K562 (cell line): ENCODE data around the gene ADGRD1. TPM values are rescaled to one million over a fixed set of nuclear protein-coding genes. Genes with fewer than 3 reads are reported as not detected.

ENCODE experiments used
- ATF4 ChIP-seq: fragments of 450-650 bp; formaldehyde crosslinking; IDR thresholded peaks from 2 replicates; pipeline ENCODE4 v1.4.0; 2022; ENCODE audit warnings: mild to moderate bottlenecking, moderate library complexity
- CREM ChIP-seq: IDR thresholded peaks from 2 replicates; pipeline ENCODE4 v1.6.1; 2014; ENCODE audit warnings: antibody characterized with exemption, low read depth
- DPF2 ChIP-seq: fragments of 450-650 bp; IDR thresholded peaks from 2 replicates; pipeline ENCODE4 v1.6.1; 2016
- ILF3 ChIP-seq: fragments of 450-650 bp; IDR thresholded peaks from 2 replicates; pipeline ENCODE4 v1.6.1; 2018; ENCODE audit warnings: antibody characterized with exemption, mild to moderate bottlenecking, moderate library complexity, borderline replicate concordance
- KDM4B ChIP-seq, 2 experiments: fragments of 450-650 bp in 1 of 2; sonication (generic) in 1 of 2; IDR thresholded peaks; 2 replicates each; pipeline ENCODE4 v1.6.1; 2016 to 2017; ENCODE audit warnings: borderline replicate concordance in 2 of 2, antibody characterized with exemption in 1 of 2, low read depth in 1 of 2, mild to moderate bottlenecking in 1 of 2
- MCM7 ChIP-seq, 2 experiments: fragments of 450-650 bp; IDR thresholded peaks; 2 replicates each; pipeline ENCODE4 v1.6.1; 2016 to 2018
- MECOM ChIP-seq: fragments of 250-450 bp; sonication (Bioruptor Pico); IDR thresholded peaks from 2 replicates; pipeline ENCODE4 v1.8.0; 2022; ENCODE audit warnings: inconsistent platforms
- NCOA2 ChIP-seq, 2 experiments: fragments of 450-650 bp; IDR thresholded peaks; 2 replicates each; pipeline ENCODE4 v1.6.1; 2018; ENCODE audit warnings: mild to moderate bottlenecking in 2 of 2, moderate library complexity in 1 of 2; ENCODE audit not compliant: partially characterized antibody in 2 of 2
- NFE2 ChIP-seq: IDR thresholded peaks from 2 replicates; pipeline ENCODE4 v1.6.1; 2014; ENCODE audit warnings: antibody characterized with exemption, low read depth
- POLR2B ChIP-seq: fragments of 450-650 bp; IDR thresholded peaks from 2 replicates; pipeline ENCODE4 v1.6.1; 2018; ENCODE audit warnings: low read depth; ENCODE audit not compliant: partially characterized antibody
- SRSF7 ChIP-seq: fragments of 200-400 bp; formaldehyde crosslinking; optimal IDR thresholded peaks from 2 replicates; pipeline ENCODE3; 2017; ENCODE audit warnings: mild to moderate bottlenecking, low read depth, low read length
- STAT5A ChIP-seq: IDR thresholded peaks from 2 replicates; pipeline ENCODE4 v1.6.1; 2012; ENCODE audit warnings: low read length, inconsistent platforms, borderline replicate concordance
- ZNF431 ChIP-seq: sonication (generic); formaldehyde crosslinking; IDR thresholded peaks from 2 replicates; pipeline ENCODE4 v1.8.0; 2022; ENCODE audit warnings: mild to moderate bottlenecking, missing genetic modification reagents
- ZNF592 ChIP-seq: fragments of 450-650 bp; IDR thresholded peaks from 2 replicates; pipeline ENCODE4 v1.6.1; 2017; ENCODE audit warnings: antibody characterized with exemption, mild to moderate bottlenecking
- polyA plus RNA-seq, 8 experiments: library from polyadenylated mRNA; depleted of rRNA in 4 of 8; stranded (reverse) in 5 of 8; unstranded in 3 of 8; fragments of >200 nt; fragmentation: Nextera tagmentation in 2 of 8; fragmentation: Illumina TruSeq in 1 of 8; extraction: Ambion mirVana in 2 of 8; extraction: Trizol in 1 of 8; gene quantifications; 2 replicates each; pipeline versions ENCODE4 v1.2.1 to v1.2.3, GENCODE V29; 2011 to 2014; ENCODE audit warnings: inconsistent platforms in 1 of 8, missing spikeins in 1 of 8
- total RNA-seq, 7 experiments: library from RNA; depleted of rRNA in 6 of 7; stranded (reverse); fragments of >200 nt in 6 of 7; fragmentation: Illumina TruSeq in 2 of 7; extraction: Trizol in 2 of 7; gene quantifications; 2 replicates each; pipeline versions ENCODE4 v1.2.1 to v1.2.3, GENCODE V29; 2011 to 2021; ENCODE audit warnings: low replicate concordance in 1 of 7
- TF ChIP-seq, protein P1 (sequence below): fragments of 150-350 bp; IDR thresholded peaks from 2 replicates; pipeline ENCODE4 v1.6.1; 2014; ENCODE audit warnings: low read depth, mild to moderate bottlenecking, low read length, borderline replicate concordance
- TF ChIP-seq, protein P2 (sequence below): fragments of 250-450 bp; sonication (Bioruptor Pico); IDR thresholded peaks from 2 replicates; pipeline ENCODE4 v1.4.0; 2020; ENCODE audit warnings: borderline replicate concordance
- TF ChIP-seq, protein P3 (sequence below): fragments of 250-450 bp; sonication (Bioruptor Pico); IDR thresholded peaks from 2 replicates; pipeline ENCODE4 v1.4.0; 2020; ENCODE audit warnings: mild to moderate bottlenecking

The ADGRD1 gene
- total and polyA plus RNA-seq, 9 of the 15 experiments (the other 6 are each of a cell fraction or from before 2014, with no cell fraction given) = 1.7 to 11.7 (median 3.3) TPM

DNA sequence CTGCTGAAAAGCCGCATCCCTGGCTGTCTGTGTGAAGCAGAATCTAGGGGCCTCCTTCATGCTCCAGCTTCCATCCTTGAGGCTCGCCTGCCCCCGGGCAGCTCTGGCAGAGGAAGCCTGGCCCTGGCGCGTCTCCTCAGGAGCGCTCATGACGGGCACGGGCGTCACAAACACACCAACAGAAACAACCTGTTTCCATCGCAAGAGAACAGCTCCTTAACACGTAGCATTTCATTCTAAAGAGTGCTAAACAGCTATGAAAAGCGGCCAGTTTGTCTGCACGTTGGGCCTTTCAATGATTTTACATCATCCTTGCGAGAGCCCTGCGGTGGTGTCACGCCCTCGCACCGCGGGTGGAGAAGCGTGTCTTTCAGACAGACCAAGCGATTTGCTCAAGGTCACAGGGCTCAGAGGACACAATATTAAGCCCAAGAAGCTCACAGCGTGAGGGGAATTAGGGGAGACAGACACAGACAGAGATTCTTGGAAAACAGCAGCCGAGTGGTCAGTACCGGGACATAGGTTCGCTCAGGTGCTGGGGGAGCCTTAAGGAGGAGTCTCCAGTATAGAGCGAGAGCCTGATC is 4.9 kb downstream of the ADGRD1 start (continued):
- TF ChIP-seq, protein P1, sequence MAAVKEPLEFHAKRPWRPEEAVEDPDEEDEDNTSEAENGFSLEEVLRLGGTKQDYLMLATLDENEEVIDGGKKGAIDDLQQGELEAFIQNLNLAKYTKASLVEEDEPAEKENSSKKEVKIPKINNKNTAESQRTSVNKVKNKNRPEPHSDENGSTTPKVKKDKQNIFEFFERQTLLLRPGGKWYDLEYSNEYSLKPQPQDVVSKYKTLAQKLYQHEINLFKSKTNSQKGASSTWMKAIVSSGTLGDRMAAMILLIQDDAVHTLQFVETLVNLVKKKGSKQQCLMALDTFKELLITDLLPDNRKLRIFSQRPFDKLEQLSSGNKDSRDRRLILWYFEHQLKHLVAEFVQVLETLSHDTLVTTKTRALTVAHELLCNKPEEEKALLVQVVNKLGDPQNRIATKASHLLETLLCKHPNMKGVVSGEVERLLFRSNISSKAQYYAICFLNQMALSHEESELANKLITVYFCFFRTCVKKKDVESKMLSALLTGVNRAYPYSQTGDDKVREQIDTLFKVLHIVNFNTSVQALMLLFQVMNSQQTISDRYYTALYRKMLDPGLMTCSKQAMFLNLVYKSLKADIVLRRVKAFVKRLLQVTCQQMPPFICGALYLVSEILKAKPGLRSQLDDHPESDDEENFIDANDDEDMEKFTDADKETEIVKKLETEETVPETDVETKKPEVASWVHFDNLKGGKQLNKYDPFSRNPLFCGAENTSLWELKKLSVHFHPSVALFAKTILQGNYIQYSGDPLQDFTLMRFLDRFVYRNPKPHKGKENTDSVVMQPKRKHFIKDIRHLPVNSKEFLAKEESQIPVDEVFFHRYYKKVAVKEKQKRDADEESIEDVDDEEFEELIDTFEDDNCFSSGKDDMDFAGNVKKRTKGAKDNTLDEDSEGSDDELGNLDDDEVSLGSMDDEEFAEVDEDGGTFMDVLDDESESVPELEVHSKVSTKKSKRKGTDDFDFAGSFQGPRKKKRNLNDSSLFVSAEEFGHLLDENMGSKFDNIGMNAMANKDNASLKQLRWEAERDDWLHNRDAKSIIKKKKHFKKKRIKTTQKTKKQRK = no peak
- TF ChIP-seq SRSF7 = no peak
- no peak for TF ChIP-seq KDM4B (IDR thresholded peaks at IDR 0.05; ENCODE audit: borderline replicate concordance in 2 of 2, low read depth in 1 of 2)
- TF ChIP-seq ZNF592 = no peak
- TF ChIP-seq POLR2B = no peak
- TF ChIP-seq NCOA2 (IDR thresholded peaks at IDR 0.05; ENCODE audit: partially characterized antibody in 2 of 2) = no peak
- TF ChIP-seq DPF2 = no peak
- TF ChIP-seq STAT5A = no peak
- peak; percentile 84 for TF ChIP-seq ATF4 (CRISPR knock-in tag)
- TF ChIP-seq, protein P2, sequence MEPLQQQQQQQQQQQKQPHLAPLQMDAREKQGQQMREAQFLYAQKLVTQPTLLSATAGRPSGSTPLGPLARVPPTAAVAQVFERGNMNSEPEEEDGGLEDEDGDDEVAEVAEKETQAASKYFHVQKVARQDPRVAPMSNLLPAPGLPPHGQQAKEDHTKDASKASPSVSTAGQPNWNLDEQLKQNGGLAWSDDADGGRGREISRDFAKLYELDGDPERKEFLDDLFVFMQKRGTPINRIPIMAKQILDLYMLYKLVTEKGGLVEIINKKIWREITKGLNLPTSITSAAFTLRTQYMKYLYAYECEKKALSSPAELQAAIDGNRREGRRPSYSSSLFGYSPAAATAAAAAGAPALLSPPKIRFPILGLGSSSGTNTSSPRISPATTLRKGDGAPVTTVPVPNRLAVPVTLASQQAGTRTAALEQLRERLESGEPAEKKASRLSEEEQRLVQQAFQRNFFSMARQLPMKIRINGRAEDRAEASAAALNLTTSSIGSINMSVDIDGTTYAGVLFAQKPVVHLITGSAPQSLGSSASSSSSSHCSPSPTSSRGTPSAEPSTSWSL = no peak
- no peak for TF ChIP-seq ILF3
- TF ChIP-seq CREM = no peak
- TF ChIP-seq ZNF431 = no peak
- TF ChIP-seq MECOM = no peak
- TF ChIP-seq MCM7 (IDR thresholded peaks at IDR 0.05) = no peak
- TF ChIP-seq, protein P3, sequence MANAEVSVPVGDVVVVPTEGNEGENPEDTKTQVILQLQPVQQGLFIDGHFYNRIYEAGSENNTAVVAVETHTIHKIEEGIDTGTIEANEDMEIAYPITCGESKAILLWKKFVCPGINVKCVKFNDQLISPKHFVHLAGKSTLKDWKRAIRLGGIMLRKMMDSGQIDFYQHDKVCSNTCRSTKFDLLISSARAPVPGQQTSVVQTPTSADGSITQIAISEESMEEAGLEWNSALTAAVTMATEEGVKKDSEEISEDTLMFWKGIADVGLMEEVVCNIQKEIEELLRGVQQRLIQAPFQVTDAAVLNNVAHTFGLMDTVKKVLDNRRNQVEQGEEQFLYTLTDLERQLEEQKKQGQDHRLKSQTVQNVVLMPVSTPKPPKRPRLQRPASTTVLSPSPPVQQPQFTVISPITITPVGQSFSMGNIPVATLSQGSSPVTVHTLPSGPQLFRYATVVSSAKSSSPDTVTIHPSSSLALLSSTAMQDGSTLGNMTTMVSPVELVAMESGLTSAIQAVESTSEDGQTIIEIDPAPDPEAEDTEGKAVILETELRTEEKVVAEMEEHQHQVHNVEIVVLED (CRISPR knock-in tag) = 0 out of 2 replicates have a peak, but pooled peaks have one; percentile 20
- TF ChIP-seq NFE2 = no peak
